ENCODE data around the gene TRERF1. TPM values are rescaled to one million over a fixed set of nuclear protein-coding genes. Genes with fewer than 3 reads are reported as not detected.

Gene TRERF1
- total and polyA plus RNA-seq, 2 of the 8 experiments (the other 6 are each of a cell fraction or from before 2014, with no cell fraction given), result 10.8 to 21.5 TPM

DNA sequence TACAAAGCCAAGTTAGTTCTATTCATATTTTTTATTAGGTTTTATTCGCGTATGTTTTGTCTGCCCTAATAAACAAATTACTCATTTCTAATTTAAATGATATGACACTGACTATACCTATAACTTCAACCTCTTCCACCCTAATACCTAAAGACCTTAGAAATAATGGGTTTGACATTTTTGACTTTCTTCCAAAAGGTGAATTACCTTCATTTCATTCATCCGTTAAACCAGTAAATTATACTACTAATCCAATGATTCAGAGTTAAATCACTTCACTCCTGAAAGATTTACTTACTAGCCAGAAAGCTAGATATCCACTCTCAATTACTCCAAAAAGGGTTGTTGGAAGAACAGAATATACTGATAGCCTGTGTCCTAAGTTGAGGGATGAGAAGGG lies 239.3 kb downstream of the TRERF1 start:
- Histone ChIP-seq H2BK12ac (ENCODE audit: low read depth, low read length) (no peak overlapping the region), H2BK120ac (replicated peaks; ENCODE audit: low read depth, low read length) (no peak overlapping the region), H3K56ac (replicated peaks; ENCODE audit: insufficient read length, low read depth, low read length) (no peak overlapping the region), H3K14ac (ENCODE audit: insufficient read length) (no peak overlapping the region), H2BK5ac (ENCODE audit: low read depth, low read length) (no peak overlapping the region), H3K79me2 (ENCODE audit: control insufficient read depth in 1 of 2, insufficient read depth in 2 of 2, low read length in 2 of 2) (peaks cover 0 to 9% of the 10 kb centered on the region in 2 experiments; a peak in 2 of 4 replicates), H3K18ac (ENCODE audit: extremely low read depth, low read length) (no peak overlapping the region), H3K23me2 (ENCODE audit: low read depth, low read length) (no peaks in the 10 kb centered on the region; the same call in 1 of the 2 replicates), H2AFZ (ENCODE audit: low read length) (no peak overlapping the region), H3K4ac (replicated peaks; ENCODE audit: insufficient read length, low read depth, low read length) (no peak overlapping the region), H3K36me3 (ENCODE audit: control insufficient read depth in 2 of 4, insufficient read depth in 4 of 4, low read length in 3 of 4) (peaks cover 18 to 51% (median 35%) of the 10 kb centered on the region in 4 experiments), H2AK5ac (ENCODE audit: low read depth, low read length) (no peak overlapping the region), H3K27ac (ENCODE audit: low read depth, low read length) (no peak overlapping the region), H3K27me3 (replicated peaks in 1 of 4; ENCODE audit: control insufficient read depth in 3 of 4, extremely low read depth in 1 of 4, insufficient read depth in 3 of 4, low read length in 3 of 4) (no peaks in the 10 kb centered on the region), H3K9ac (replicated peaks in 1 of 4; ENCODE audit: extremely low read depth in 1 of 4, low read depth in 3 of 4, low read length in 3 of 4) (no peak overlapping the region), H4K8ac (ENCODE audit: extremely low read depth, insufficient read depth, low read length) (no peak overlapping the region), H3K4me1 (replicated peaks in 1 of 4; ENCODE audit: control insufficient read depth in 3 of 4, insufficient read depth in 4 of 4, low read length in 3 of 4) (no peaks in the 10 kb centered on the region; a peak in 1 of 7 replicates), H2BK15ac (ENCODE audit: low read length) (no peak overlapping the region), H3K23ac (ENCODE audit: insufficient read length) (no peak overlapping the region), H4K20me1 (replicated peaks in 1 of 2; ENCODE audit: control insufficient read depth in 1 of 2, insufficient read depth in 2 of 2, low read length in 2 of 2) (no peaks in the 10 kb centered on the region), H3K79me1 (ENCODE audit: low read depth, low read length) (no peaks in the 10 kb centered on the region), H4K5ac (ENCODE audit: insufficient read length, low read depth, low read length) (no peak overlapping the region), H3K9me3 (ENCODE audit: insufficient read depth in 2 of 2, low read depth in 1 of 2, low read length in 1 of 2) (no peaks in the 10 kb centered on the region), H4K91ac (replicated peaks; ENCODE audit: insufficient read length, low read length) (no peak overlapping the region), H2BK20ac (ENCODE audit: low read length) (no peak overlapping the region), H3K4me2 (ENCODE audit: insufficient read depth in 1 of 2, low read depth in 2 of 2, low read length in 2 of 2) (no peak overlapping the region), H3K4me3 (ENCODE audit: extremely low read depth in 1 of 4, insufficient read depth in 2 of 4, low read depth in 3 of 4, low read length in 4 of 4) (no peak overlapping the region)
- FAIRE-seq (no peak), DNase-seq (ENCODE audit: low read depth in 1 of 2, low spot score in 2 of 2) (no peak)
- ChIA-PET POLR2A (ENCODE audit: partially characterized antibody) (interaction anchor here (1.0 to 1.4 kb wide), 2 partner anchors 15 to 163 kb away, joined by 3 read pairs; no protein-coding TSS in a partner anchor), CTCF (ENCODE audit: partially characterized antibody) (interaction anchor here (1.0 to 7.5 kb wide), 10 partner anchors 16 to 139 kb away, joined by 3 to 52 read pairs (median 5); no protein-coding TSS in a partner anchor)
- 53% methylated on average over 3 of the region's 3 CpGs; no CpG with 5 or more reads in 1 of the 2 experiments for WGBS, 2 experiments (ENCODE audit: extremely low coverage in 1 of 2, insufficient coverage in 1 of 2, insufficient read length in 1 of 2, insufficient replicate concordance in 2 of 2, low coverage in 1 of 2, low lambda C conversion rate in 2 of 2, missing lambda C conversion rate in 1 of 2)
- no peak for TF ChIP-seq YY1 (IDR thresholded peaks at IDR 0.05; ENCODE audit: low read depth, low read length)
- no peak for TF ChIP-seq GTF2F1 (IDR thresholded peaks at IDR 0.05; ENCODE audit: borderline replicate concordance, low read depth, low read length)
- no peak for TF ChIP-seq SP2 (IDR thresholded peaks at IDR 0.05; ENCODE audit: low read length)
- TF ChIP-seq MAFK (IDR thresholded peaks at IDR 0.05; ENCODE audit: low read depth, low read length), result no peak
- TF ChIP-seq CTBP2 (IDR thresholded peaks at IDR 0.05; ENCODE audit: borderline replicate concordance, insufficient read depth, insufficient read length, low read length), result no peak
- TF ChIP-seq BRCA1 (IDR thresholded peaks at IDR 0.05; ENCODE audit: low read depth, low read length), result no peak
- no peak for TF ChIP-seq KDM4A (IDR thresholded peaks at IDR 0.05; ENCODE audit: low read depth, low read length, severe bottlenecking)
- no peak for TF ChIP-seq CBX5 (IDR thresholded peaks at IDR 0.05; ENCODE audit: low read depth, low read length)
- TF ChIP-seq SP4 (IDR thresholded peaks at IDR 0.05; ENCODE audit: low read length), result no peak
- TF ChIP-seq SP1 (IDR thresholded peaks at IDR 0.05; ENCODE audit: low read depth, low read length), result no peak

All from H1 (cell line).